Endothelial cell (in vitro differentiated cells): Measurements from ENCODE around the gene GSN. TPM values are rescaled to one million over a fixed set of nuclear protein-coding genes. Genes with fewer than 3 reads are reported as not detected.

ENCODE experiments used
- DNase-seq: peaks from one replicate; pipeline ENCODE4 v3.0.0; 2021; ENCODE audit warnings: low spot score
- H3K27ac Mint-ChIP-seq: one replicate; pipeline ENCODE4 v1.8.0; 2021; ENCODE audit warnings: mixed read lengths, inconsistent platforms; ENCODE audit not compliant: unreplicated experiment
- H3K27me3 Mint-ChIP-seq: one replicate; pipeline ENCODE4 v1.8.0; 2021; ENCODE audit warnings: mild to moderate bottlenecking, moderate library complexity, mixed read lengths, inconsistent platforms; ENCODE audit not compliant: unreplicated experiment
- H3K36me3 Mint-ChIP-seq: one replicate; pipeline ENCODE4 v1.8.0; 2021; ENCODE audit warnings: mild to moderate bottlenecking, low read depth, mixed read lengths, inconsistent platforms; ENCODE audit not compliant: unreplicated experiment
- H3K4me1 Mint-ChIP-seq: one replicate; pipeline ENCODE4 v1.8.0; 2021; ENCODE audit warnings: mild to moderate bottlenecking, mixed read lengths, inconsistent platforms; ENCODE audit not compliant: unreplicated experiment
- H3K4me3 Mint-ChIP-seq: one replicate; pipeline ENCODE4 v1.8.0; 2021; ENCODE audit warnings: mild to moderate bottlenecking, mixed read lengths, inconsistent platforms; ENCODE audit not compliant: unreplicated experiment
- H3K9me3 Mint-ChIP-seq: one replicate; pipeline ENCODE4 v1.8.0; 2021; ENCODE audit warnings: mixed read lengths, inconsistent platforms; ENCODE audit not compliant: unreplicated experiment
- CTCF ChIP-seq: fragments of 200-600 bp; sonication (generic); IDR thresholded peaks from one replicate; pipeline ENCODE4 v1.5.0; 2021; ENCODE audit warnings: antibody characterized with exemption; ENCODE audit not compliant: unreplicated experiment
- total RNA-seq: library from RNA; stranded (reverse); fragmentation: NEBNext Ultra II Directional; extraction: Animal tissue kit (Norgen Biotek cat#: 25700); gene quantifications from one replicate; pipeline ENCODE4 v1.2.1, GENCODE V29; 2021; ENCODE audit not compliant: unreplicated experiment

GSN gene
- total RNA-seq, 1 donor from 2014 or later: 205 TPM

- Mint-ChIP-seq H3K4me3 (peak overlapping the region; percentile 68), H3K36me3 (peaks cover 28% of the 10 kb centered on the region), H3K27ac (no peak overlapping the region), H3K4me1 (peaks cover 3% of the 10 kb centered on the region), H3K27me3 (peaks cover 3% of the 10 kb centered on the region), H3K9me3 (no peaks in the 10 kb centered on the region)
- no peak for TF ChIP-seq CTCF
- no peak for DNase-seq
Observed at GRCh38 chr9:121322737-121323448, 54.9 kb downstream of the GSN start.

- Mint-ChIP-seq H3K27me3 (peaks cover 3% of the 10 kb centered on the region), H3K9me3 (no peaks in the 10 kb centered on the region), H3K4me1 (peaks cover 3% of the 10 kb centered on the region), H3K4me3 (peak overlapping the region; percentile 67), H3K36me3 (peaks cover 28% of the 10 kb centered on the region), H3K27ac (no peak overlapping the region)
- no peak for TF ChIP-seq CTCF
- no peak for DNase-seq
Observed at GRCh38 chr9:121323449-121324151, 55.6 kb downstream of the GSN start.

GRCh38 chr9:121324316-121324715 lies 56.4 kb downstream of the GSN start:
- Mint-ChIP-seq H3K9me3 (no peaks in the 10 kb centered on the region), H3K36me3 (peaks cover 33% of the 10 kb centered on the region), H3K27me3 (peaks cover 3% of the 10 kb centered on the region), H3K4me3 (peak overlapping the region; percentile 56), H3K27ac (no peak overlapping the region), H3K4me1 (peaks cover 3% of the 10 kb centered on the region)
- TF ChIP-seq CTCF: no peak
- no peak for DNase-seq

GRCh38 chr9:121324755-121325154 lies 56.8 kb downstream of the GSN start:
- DNase-seq: no peak
- H3K27ac Mint-ChIP-seq: no peak overlapping the region
- H3K9me3 Mint-ChIP-seq: no peaks in the 10 kb centered on the region
- peaks cover 3% of the 10 kb centered on the region for H3K27me3 Mint-ChIP-seq
- TF ChIP-seq CTCF: no peak
- H3K4me3 Mint-ChIP-seq: peak overlapping the region; percentile 56
- peaks cover 38% of the 10 kb centered on the region for H3K36me3 Mint-ChIP-seq
- H3K4me1 Mint-ChIP-seq: peaks cover 3% of the 10 kb centered on the region

GRCh38 chr9:121325387-121325786 lies 57.4 kb downstream of the GSN start:
- Mint-ChIP-seq H3K9me3 (no peaks in the 10 kb centered on the region), H3K27me3 (peaks cover 4% of the 10 kb centered on the region), H3K4me3 (peak overlapping the region; percentile 56), H3K36me3 (peaks cover 40% of the 10 kb centered on the region), H3K27ac (no peak overlapping the region), H3K4me1 (peaks cover 3% of the 10 kb centered on the region)
- no peak for TF ChIP-seq CTCF
- DNase-seq: no peak
